ENCODE results near the gene DEDD.

DEDD gene

GRCh38 chr1:161172776-161173376, 40.4 kb upstream of the DEDD start:
- Histone ChIP-seq H3K4me1 (ENCODE audit: control insufficient read depth, insufficient read depth, low read length) (peaks cover 2% of the 10 kb centered on the region), H3K27me3 (ENCODE audit: control insufficient read depth, insufficient read depth, low read length) (no peaks in the 10 kb centered on the region), H3K36me3 (ENCODE audit: control insufficient read depth, insufficient read depth, low read length) (peaks cover 62% of the 10 kb centered on the region), H3K4me3 (ENCODE audit: low read depth, low read length) (no peak overlapping the region), H3K9me3 (ENCODE audit: control insufficient read depth, insufficient read depth, low read depth, low read length) (no peaks in the 10 kb centered on the region), H3K27ac (ENCODE audit: low read depth, low read length) (no peak overlapping the region), H3K9ac (ENCODE audit: low read length) (no peak overlapping the region)

GRCh38 chr1:161172349-161172748, 39.9 kb upstream of the DEDD start:
- no peak overlapping the region for H3K27ac ChIP-seq (ENCODE audit: low read depth, low read length)
- no peak overlapping the region for H3K4me3 ChIP-seq (ENCODE audit: low read depth, low read length)
- H3K27me3 ChIP-seq (ENCODE audit: control insufficient read depth, insufficient read depth, low read length), result no peaks in the 10 kb centered on the region
- peaks cover 62% of the 10 kb centered on the region for H3K36me3 ChIP-seq (ENCODE audit: control insufficient read depth, insufficient read depth, low read length)
- H3K9me3 ChIP-seq (ENCODE audit: control insufficient read depth, insufficient read depth, low read depth, low read length), result no peaks in the 10 kb centered on the region
- peaks cover under 1% of the 10 kb centered on the region for H3K4me1 ChIP-seq (ENCODE audit: control insufficient read depth, insufficient read depth, low read length)
- H3K9ac ChIP-seq (ENCODE audit: low read length), result no peak overlapping the region

- Histone ChIP-seq H3K4me1 (ENCODE audit: control insufficient read depth, insufficient read depth, low read length) (peaks cover 7% of the 10 kb centered on the region), H3K9ac (ENCODE audit: low read length) (no peak overlapping the region), H3K27me3 (ENCODE audit: control insufficient read depth, insufficient read depth, low read length) (no peaks in the 10 kb centered on the region), H3K36me3 (ENCODE audit: control insufficient read depth, insufficient read depth, low read length) (peaks cover 62% of the 10 kb centered on the region), H3K4me3 (ENCODE audit: low read depth, low read length) (no peak overlapping the region), H3K9me3 (ENCODE audit: control insufficient read depth, insufficient read depth, low read depth, low read length) (no peaks in the 10 kb centered on the region), H3K27ac (ENCODE audit: low read depth, low read length) (no peak overlapping the region)
Observed at GRCh38 chr1:161171696-161172095, 39.2 kb upstream of the DEDD start.

GRCh38 chr1:161171191-161171590, 38.7 kb upstream of the DEDD start:
- H3K4me1 ChIP-seq (ENCODE audit: control insufficient read depth, insufficient read depth, low read length), result peaks cover 7% of the 10 kb centered on the region
- H3K27me3 ChIP-seq (ENCODE audit: control insufficient read depth, insufficient read depth, low read length), result no peaks in the 10 kb centered on the region
- H3K9ac ChIP-seq (ENCODE audit: low read length), result no peak overlapping the region
- no peaks in the 10 kb centered on the region for H3K9me3 ChIP-seq (ENCODE audit: control insufficient read depth, insufficient read depth, low read depth, low read length)
- peaks cover 62% of the 10 kb centered on the region for H3K36me3 ChIP-seq (ENCODE audit: control insufficient read depth, insufficient read depth, low read length)
- H3K27ac ChIP-seq (ENCODE audit: low read depth, low read length), result no peak overlapping the region
- H3K4me3 ChIP-seq (ENCODE audit: low read depth, low read length), result no peak overlapping the region

- no peaks in the 10 kb centered on the region for H3K27me3 ChIP-seq (ENCODE audit: control insufficient read depth, insufficient read depth, low read length)
- H3K4me3 ChIP-seq (ENCODE audit: low read depth, low read length), result no peak overlapping the region
- H3K9me3 ChIP-seq (ENCODE audit: control insufficient read depth, insufficient read depth, low read depth, low read length), result no peaks in the 10 kb centered on the region
- H3K36me3 ChIP-seq (ENCODE audit: control insufficient read depth, insufficient read depth, low read length), result peaks cover 59% of the 10 kb centered on the region
- no peak overlapping the region for H3K27ac ChIP-seq (ENCODE audit: low read depth, low read length)
- peaks cover 7% of the 10 kb centered on the region for H3K4me1 ChIP-seq (ENCODE audit: control insufficient read depth, insufficient read depth, low read length)
- no peak overlapping the region for H3K9ac ChIP-seq (ENCODE audit: low read length)
Observed at GRCh38 chr1:161168906-161169305, 36.4 kb upstream of the DEDD start.

- Histone ChIP-seq H3K4me3 (ENCODE audit: low read depth, low read length) (peak overlapping the region; percentile 86), H3K27ac (ENCODE audit: low read depth, low read length) (no peak overlapping the region), H3K9ac (ENCODE audit: low read length) (peak overlapping the region; percentile 67), H3K36me3 (ENCODE audit: control insufficient read depth, insufficient read depth, low read length) (peaks cover 56% of the 10 kb centered on the region), H3K4me1 (ENCODE audit: control insufficient read depth, insufficient read depth, low read length) (peaks cover 7% of the 10 kb centered on the region), H3K27me3 (ENCODE audit: control insufficient read depth, insufficient read depth, low read length) (no peaks in the 10 kb centered on the region), H3K9me3 (ENCODE audit: control insufficient read depth, insufficient read depth, low read depth, low read length) (no peaks in the 10 kb centered on the region)
Observed at GRCh38 chr1:161166669-161167548, 34.4 kb upstream of the DEDD start.

GRCh38 chr1:161165742-161166668, 33.5 kb upstream of the DEDD start, which contains the start of gene PPOX:
PPOX (plus strand) TSS chr1:161166426; CDS start chr1:161166848, 422 bp downstream.
- H3K36me3 ChIP-seq (ENCODE audit: control insufficient read depth, insufficient read depth, low read length), result peaks cover 54% of the 10 kb centered on the region
- peak within 1 kb of the TSS; percentile 69 for H3K9ac ChIP-seq (ENCODE audit: low read length)
- peak within 1 kb of the TSS; percentile 86 for H3K4me3 ChIP-seq (ENCODE audit: low read depth, low read length)
- no peaks in the 10 kb centered on the region for H3K27me3 ChIP-seq (ENCODE audit: control insufficient read depth, insufficient read depth, low read length)
- H3K4me1 ChIP-seq (ENCODE audit: control insufficient read depth, insufficient read depth, low read length), result peaks cover 7% of the 10 kb centered on the region
- H3K27ac ChIP-seq (ENCODE audit: low read depth, low read length), result no peak within 1 kb of the TSS
- no peaks in the 10 kb centered on the region for H3K9me3 ChIP-seq (ENCODE audit: control insufficient read depth, insufficient read depth, low read depth, low read length)

- Histone ChIP-seq H3K4me3 (ENCODE audit: low read depth, low read length) (peak overlapping the region; percentile 86), H3K9me3 (ENCODE audit: control insufficient read depth, insufficient read depth, low read depth, low read length) (no peaks in the 10 kb centered on the region), H3K36me3 (ENCODE audit: control insufficient read depth, insufficient read depth, low read length) (peaks cover 49% of the 10 kb centered on the region), H3K27me3 (ENCODE audit: control insufficient read depth, insufficient read depth, low read length) (no peaks in the 10 kb centered on the region), H3K27ac (ENCODE audit: low read depth, low read length) (no peak overlapping the region), H3K4me1 (ENCODE audit: control insufficient read depth, insufficient read depth, low read length) (peaks cover 7% of the 10 kb centered on the region), H3K9ac (ENCODE audit: low read length) (no peak overlapping the region)
Observed at GRCh38 chr1:161164901-161165610, 32.6 kb upstream of the DEDD start.

- peaks cover 40% of the 10 kb centered on the region for H3K36me3 ChIP-seq (ENCODE audit: control insufficient read depth, insufficient read depth, low read length)
- H3K27me3 ChIP-seq (ENCODE audit: control insufficient read depth, insufficient read depth, low read length), result no peaks in the 10 kb centered on the region
- no peaks in the 10 kb centered on the region for H3K9me3 ChIP-seq (ENCODE audit: control insufficient read depth, insufficient read depth, low read depth, low read length)
- peaks cover 7% of the 10 kb centered on the region for H3K4me1 ChIP-seq (ENCODE audit: control insufficient read depth, insufficient read depth, low read length)
- no peak overlapping the region for H3K4me3 ChIP-seq (ENCODE audit: low read depth, low read length)
- H3K27ac ChIP-seq (ENCODE audit: low read depth, low read length), result no peak overlapping the region
- H3K9ac ChIP-seq (ENCODE audit: low read length), result no peak overlapping the region
Observed at GRCh38 chr1:161163793-161164192, 31.3 kb upstream of the DEDD start.

- H3K27me3 ChIP-seq (ENCODE audit: control insufficient read depth, insufficient read depth, low read length), result no peaks in the 10 kb centered on the region
- peaks cover 47% of the 10 kb centered on the region for H3K36me3 ChIP-seq (ENCODE audit: control insufficient read depth, insufficient read depth, low read length)
- no peak overlapping the region for H3K4me3 ChIP-seq (ENCODE audit: low read depth, low read length)
- no peaks in the 10 kb centered on the region for H3K9me3 ChIP-seq (ENCODE audit: control insufficient read depth, insufficient read depth, low read depth, low read length)
- H3K27ac ChIP-seq (ENCODE audit: low read depth, low read length), result no peak overlapping the region
- H3K9ac ChIP-seq (ENCODE audit: low read length), result no peak overlapping the region
- H3K4me1 ChIP-seq (ENCODE audit: control insufficient read depth, insufficient read depth, low read length), result peaks cover 7% of the 10 kb centered on the region
Observed at GRCh38 chr1:161162806-161163205, 30.3 kb upstream of the DEDD start.
